22Rv1 (cell line): ENCODE measurements around the gene PCDH17.

Source experiments
- H3K27ac ChIP-seq: fragments of 450-650 bp; 2 replicates; pipeline ENCODE4 v1.5.1; 2017
- ZFX ChIP-seq: fragments of 450-650 bp; IDR thresholded peaks from 2 replicates; pipeline ENCODE4 v1.6.1; 2017; ENCODE audit warnings: antibody characterized with exemption, borderline replicate concordance
- TF ChIP-seq, protein P1 (sequence below): fragments of 450-650 bp; IDR thresholded peaks from 2 replicates; pipeline ENCODE4 v1.5.1; 2017; ENCODE audit warnings: mild to moderate bottlenecking

The PCDH17 gene, protein sequence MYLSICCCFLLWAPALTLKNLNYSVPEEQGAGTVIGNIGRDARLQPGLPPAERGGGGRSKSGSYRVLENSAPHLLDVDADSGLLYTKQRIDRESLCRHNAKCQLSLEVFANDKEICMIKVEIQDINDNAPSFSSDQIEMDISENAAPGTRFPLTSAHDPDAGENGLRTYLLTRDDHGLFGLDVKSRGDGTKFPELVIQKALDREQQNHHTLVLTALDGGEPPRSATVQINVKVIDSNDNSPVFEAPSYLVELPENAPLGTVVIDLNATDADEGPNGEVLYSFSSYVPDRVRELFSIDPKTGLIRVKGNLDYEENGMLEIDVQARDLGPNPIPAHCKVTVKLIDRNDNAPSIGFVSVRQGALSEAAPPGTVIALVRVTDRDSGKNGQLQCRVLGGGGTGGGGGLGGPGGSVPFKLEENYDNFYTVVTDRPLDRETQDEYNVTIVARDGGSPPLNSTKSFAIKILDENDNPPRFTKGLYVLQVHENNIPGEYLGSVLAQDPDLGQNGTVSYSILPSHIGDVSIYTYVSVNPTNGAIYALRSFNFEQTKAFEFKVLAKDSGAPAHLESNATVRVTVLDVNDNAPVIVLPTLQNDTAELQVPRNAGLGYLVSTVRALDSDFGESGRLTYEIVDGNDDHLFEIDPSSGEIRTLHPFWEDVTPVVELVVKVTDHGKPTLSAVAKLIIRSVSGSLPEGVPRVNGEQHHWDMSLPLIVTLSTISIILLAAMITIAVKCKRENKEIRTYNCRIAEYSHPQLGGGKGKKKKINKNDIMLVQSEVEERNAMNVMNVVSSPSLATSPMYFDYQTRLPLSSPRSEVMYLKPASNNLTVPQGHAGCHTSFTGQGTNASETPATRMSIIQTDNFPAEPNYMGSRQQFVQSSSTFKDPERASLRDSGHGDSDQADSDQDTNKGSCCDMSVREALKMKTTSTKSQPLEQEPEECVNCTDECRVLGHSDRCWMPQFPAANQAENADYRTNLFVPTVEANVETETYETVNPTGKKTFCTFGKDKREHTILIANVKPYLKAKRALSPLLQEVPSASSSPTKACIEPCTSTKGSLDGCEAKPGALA (N-terminal part only)

GRCh38 chr13:57631596-57632275 is at the start of gene PCDH17:
Gene PCDH17 (plus strand): TSS chr13:57631744. CDS start chr13:57632547, 803 bp downstream.
- TF ChIP-seq ZFX: no peak
- TF ChIP-seq, protein P1, sequence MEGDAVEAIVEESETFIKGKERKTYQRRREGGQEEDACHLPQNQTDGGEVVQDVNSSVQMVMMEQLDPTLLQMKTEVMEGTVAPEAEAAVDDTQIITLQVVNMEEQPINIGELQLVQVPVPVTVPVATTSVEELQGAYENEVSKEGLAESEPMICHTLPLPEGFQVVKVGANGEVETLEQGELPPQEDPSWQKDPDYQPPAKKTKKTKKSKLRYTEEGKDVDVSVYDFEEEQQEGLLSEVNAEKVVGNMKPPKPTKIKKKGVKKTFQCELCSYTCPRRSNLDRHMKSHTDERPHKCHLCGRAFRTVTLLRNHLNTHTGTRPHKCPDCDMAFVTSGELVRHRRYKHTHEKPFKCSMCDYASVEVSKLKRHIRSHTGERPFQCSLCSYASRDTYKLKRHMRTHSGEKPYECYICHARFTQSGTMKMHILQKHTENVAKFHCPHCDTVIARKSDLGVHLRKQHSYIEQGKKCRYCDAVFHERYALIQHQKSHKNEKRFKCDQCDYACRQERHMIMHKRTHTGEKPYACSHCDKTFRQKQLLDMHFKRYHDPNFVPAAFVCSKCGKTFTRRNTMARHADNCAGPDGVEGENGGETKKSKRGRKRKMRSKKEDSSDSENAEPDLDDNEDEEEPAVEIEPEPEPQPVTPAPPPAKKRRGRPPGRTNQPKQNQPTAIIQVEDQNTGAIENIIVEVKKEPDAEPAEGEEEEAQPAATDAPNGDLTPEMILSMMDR: no peak
- H3K27ac ChIP-seq: peak within 1 kb of the TSS; percentile 23; the same call in 1 of the 2 replicates

- H3K27ac ChIP-seq: no peak overlapping the region
- no peak for TF ChIP-seq ZFX
- TF ChIP-seq, protein P1: peak; percentile 49
These were observed 49.5 kb upstream of the PCDH17 start for GRCh38 chr13:57582032-57582431.

- H3K27ac ChIP-seq: no peak overlapping the region
- TF ChIP-seq, protein P1: no peak
- no peak for TF ChIP-seq ZFX
These were observed 48.0 kb upstream of the PCDH17 start for GRCh38 chr13:57583529-57583928.

DNA sequence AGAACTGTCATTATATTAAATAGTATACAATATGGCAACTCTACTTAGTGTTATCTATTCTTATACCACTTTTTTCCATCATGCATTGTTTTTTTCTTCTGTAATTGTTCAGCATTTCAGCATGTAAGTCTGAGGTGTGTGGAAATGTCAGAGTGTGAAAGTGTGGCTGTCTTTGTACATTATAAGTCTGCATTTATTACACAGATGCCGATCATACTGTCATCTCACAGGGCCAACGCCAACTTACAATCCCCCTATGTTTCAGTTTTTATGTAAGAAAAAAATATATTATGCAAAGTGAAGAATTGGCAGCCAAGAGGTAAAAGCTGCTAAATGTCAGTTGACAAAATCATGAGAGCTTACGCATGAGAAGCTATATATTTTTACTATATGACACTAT is 42.9 kb upstream of the PCDH17 start:
- TF ChIP-seq ZFX: no peak
- TF ChIP-seq, protein P1: no peak
- no peak overlapping the region for H3K27ac ChIP-seq

GRCh38 chr13:57595775-57596174 is 35.8 kb upstream of the PCDH17 start:
- H3K27ac ChIP-seq: no peak overlapping the region

GRCh38 chr13:57601536-57601935 is 30.0 kb upstream of the PCDH17 start:
- no peak overlapping the region for H3K27ac ChIP-seq
- TF ChIP-seq, protein P1: no peak

More at GRCh38 chr13:57595775-57596174, 35.8 kb upstream of the PCDH17 start:
- TF ChIP-seq, protein P1: no peak
- no peak for TF ChIP-seq ZFX
